Measurements from ENCODE around the gene TUBGCP6.

Gene TUBGCP6

GRCh38 chr22:50190182-50190940 lies 54.5 kb downstream of the TUBGCP6 start:
- Histone ChIP-seq H3K4me3 (peak overlapping the region; percentile 27 to 47 (median 38)), H3K27ac (peak overlapping the region; percentile 75 to 98 (median 86))

GRCh38 chr22:50189849-50190181 lies 55.0 kb downstream of the TUBGCP6 start:
- Histone ChIP-seq H3K4me3 (peak overlapping the region in 5 of 7 experiments; percentile 29 to 47 (median 38)), H3K27ac (peak overlapping the region; percentile 75 to 98 (median 86))

GRCh38 chr22:50189184-50189848 lies 55.5 kb downstream of the TUBGCP6 start:
- Histone ChIP-seq H3K27ac (peak overlapping the region in 19 of 21 experiments; percentile 75 to 98 (median 86)), H3K4me3 (no peak overlapping the region)

- Histone ChIP-seq H3K4me3 (no peak overlapping the region), H3K27ac (peak overlapping the region in 5 of 21 experiments; percentile 6 to 97 (median 87))
These were observed 56.5 kb downstream of the TUBGCP6 start for GRCh38 chr22:50188356-50188755.

- H3K27ac ChIP-seq, result peak overlapping the region in 20 of 21 experiments; percentile 69 to 90 (median 84)
- H3K4me3 ChIP-seq, result peak overlapping the region; percentile 48 to 81 (median 71)
These were observed 57.9 kb downstream of the TUBGCP6 start for GRCh38 chr22:50186761-50187523.

- Histone ChIP-seq H3K4me3 (peak overlapping the region; percentile 48 to 81 (median 71)), H3K27ac (peak overlapping the region; percentile 64 to 90 (median 84))
These were observed 58.6 kb downstream of the TUBGCP6 start for GRCh38 chr22:50186181-50186714.

GRCh38 chr22:50185375-50186087 lies 59.3 kb downstream of the TUBGCP6 start, which contains the start of gene TRABD:
TRABD (plus strand) TSS chr22:50185913; CDS start chr22:50193061, 7,148 bp downstream.
- H3K27ac ChIP-seq, result peak within 1 kb of the TSS; percentile 64 to 90 (median 84)
- peak within 1 kb of the TSS; percentile 48 to 81 (median 71) for H3K4me3 ChIP-seq

- peak overlapping the region; percentile 37 to 81 (median 66) for H3K4me3 ChIP-seq
- H3K27ac ChIP-seq, result peak overlapping the region in 19 of 21 experiments; percentile 1 to 65 (median 43)
These were observed 59.9 kb downstream of the TUBGCP6 start for GRCh38 chr22:50184902-50185374.

- Histone ChIP-seq H3K4me3 (peak overlapping the region in 4 of 7 experiments; percentile 48 to 81 (median 72)), H3K27ac (peak overlapping the region in 4 of 21 experiments; percentile 3 to 24 (median 20))
These were observed 60.6 kb downstream of the TUBGCP6 start for GRCh38 chr22:50184004-50184901.

GRCh38 chr22:50183141-50183971 lies 61.5 kb downstream of the TUBGCP6 start:
- Histone ChIP-seq H3K4me3 (no peak overlapping the region), H3K27ac (no peak overlapping the region)

- no peak overlapping the region for H3K27ac ChIP-seq
- H3K4me3 ChIP-seq, result no peak overlapping the region
These were observed 62.4 kb downstream of the TUBGCP6 start for GRCh38 chr22:50182176-50183081.

- no peak overlapping the region for H3K4me3 ChIP-seq
- no peak overlapping the region for H3K27ac ChIP-seq
These were observed 63.9 kb downstream of the TUBGCP6 start for GRCh38 chr22:50180727-50181521.

- no peak overlapping the region for H3K4me3 ChIP-seq
- H3K27ac ChIP-seq, result no peak overlapping the region
These were observed 64.7 kb downstream of the TUBGCP6 start for GRCh38 chr22:50179937-50180726.

Measured in skin epidermis (tissue), 12 donors.